Small intestine (tissue), 16 donors: Measurements from ENCODE around the gene HMGN5. TPM values are rescaled to one million over a fixed set of nuclear protein-coding genes. Genes with fewer than 3 reads are reported as not detected.

ENCODE experiments used
- DNase-seq, 2 donors: peaks; one replicate each; pipeline versions ENCODE4 v3.0.0 to v3.0.0-alpha.2; 2013
- FAIRE-seq: peaks from 2 replicates; lab custom pipeline; 2012; peaks lifted over from hg19 to GRCh38; lab: Jason Lieb, UNC
- H3K27ac ChIP-seq, 3 donors: one replicate each; pipeline ENCODE4 v1.5.1; 2013; ENCODE audit warnings: low read length in 2 of 3, mild to moderate bottlenecking in 2 of 3, control low read depth in 1 of 3, inconsistent platforms in 1 of 3, low read depth in 1 of 3, moderate library complexity in 1 of 3
- H3K27me3 ChIP-seq, 3 donors: one replicate each; pipeline ENCODE4 v1.6.1; 2013; ENCODE audit warnings: low read length in 3 of 3, inconsistent platforms in 1 of 3; ENCODE audit not compliant: control insufficient read depth in 3 of 3, insufficient read depth in 3 of 3
- H3K36me3 ChIP-seq, 3 donors: one replicate each; pipeline ENCODE4 v1.6.1; 2013; ENCODE audit warnings: low read length in 3 of 3, inconsistent platforms in 1 of 3, low read depth in 1 of 3, mild to moderate bottlenecking in 1 of 3, moderate library complexity in 1 of 3; ENCODE audit not compliant: control insufficient read depth in 3 of 3, insufficient read depth in 2 of 3
- H3K4me1 ChIP-seq, 3 donors: one replicate each; pipeline ENCODE4 v1.6.1; 2013; ENCODE audit warnings: low read length in 2 of 3, inconsistent platforms in 1 of 3, low read depth in 1 of 3, mild to moderate bottlenecking in 1 of 3, moderate library complexity in 1 of 3; ENCODE audit not compliant: control insufficient read depth in 3 of 3, insufficient read depth in 2 of 3
- H3K4me3 ChIP-seq, 3 donors: one replicate each; pipeline ENCODE4 v1.5.1; 2013; ENCODE audit warnings: low read length in 3 of 3, control low read depth in 1 of 3, inconsistent platforms in 1 of 3, low read depth in 1 of 3, mild to moderate bottlenecking in 1 of 3, moderate library complexity in 1 of 3
- H3K9me3 ChIP-seq, 2 donors: one replicate each; pipeline ENCODE4 v1.6.1; 2013; ENCODE audit warnings: low read depth in 1 of 2, low read length in 1 of 2; ENCODE audit not compliant: control insufficient read depth in 2 of 2, insufficient read depth in 1 of 2
- WGBS, 3 donors: extraction: QIAGEN DNeasy Blood & Tissue Kit; methylation state at CpG; one replicate each; pipeline ENCODE4 v1.1.7; 2013; 5-methylcytosine and 5-hydroxymethylcytosine counted together
- long read RNA-seq, 10 donors: transcript quantifications; one replicate each; lab custom pipeline, GENCODE V29; 2026
- polyA plus RNA-seq, 4 donors: library from polyadenylated mRNA; stranded (reverse) in 3 of 4; unstranded in 1 of 4; fragments of 200-250 nt in 3 of 4; fragments of 120-200 nt in 1 of 4; gene quantifications; one replicate each; pipeline versions ENCODE4 v1.2.1 to v1.2.3, GENCODE V29; 2013
- donor health status: healthy with polysubstance abuse.
- donor health status: control.
- donor health status: control.
- donor health status: Bipolar disorder and iron deficiency.
- donor health status: healthy.

HMGN5 gene, protein sequence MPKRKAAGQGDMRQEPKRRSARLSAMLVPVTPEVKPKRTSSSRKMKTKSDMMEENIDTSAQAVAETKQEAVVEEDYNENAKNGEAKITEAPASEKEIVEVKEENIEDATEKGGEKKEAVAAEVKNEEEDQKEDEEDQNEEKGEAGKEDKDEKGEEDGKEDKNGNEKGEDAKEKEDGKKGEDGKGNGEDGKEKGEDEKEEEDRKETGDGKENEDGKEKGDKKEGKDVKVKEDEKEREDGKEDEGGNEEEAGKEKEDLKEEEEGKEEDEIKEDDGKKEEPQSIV
- 10 to 100 TPM; 10.8 to 32.0 (median 17.7) TPM for polyA plus RNA-seq
- long read RNA-seq, donor 1, transcript HMGN5-203 (6 exons, 578 nt) = major isoform, 29 of 41 reads
- long read RNA-seq, donor 1, partial matches to known transcripts = 7 of 41 reads
- long read RNA-seq, donor 1, other reads (novel, unspliced or antisense) = 0 of 41 reads
- long read RNA-seq, donor 2, transcript HMGN5-203 (6 exons, 578 nt) = major isoform, 9 of 9 reads
- long read RNA-seq, donor 2, partial matches to known transcripts = 0 of 9 reads
- long read RNA-seq, donor 2, other reads (novel, unspliced or antisense) = 0 of 9 reads
- long read RNA-seq, donor 3, transcript HMGN5-203 (6 exons, 578 nt) = major isoform, 13 of 120 reads
- long read RNA-seq, donor 3, partial matches to known transcripts = 107 of 120 reads
- long read RNA-seq, donor 3, other reads (novel, unspliced or antisense) = 0 of 120 reads
- long read RNA-seq, donor 4, partial matches to known transcripts = 0 of 1 reads
- long read RNA-seq, donor 4, other reads (novel, unspliced or antisense) = 0 of 1 reads
- long read RNA-seq, donor 5, partial matches to known transcripts = 0 of 2 reads
- long read RNA-seq, donor 5, other reads (novel, unspliced or antisense) = 0 of 2 reads
- long read RNA-seq, donor 6, transcript HMGN5-203 (6 exons, 578 nt) = major isoform, 8 of 113 reads
- long read RNA-seq, donor 6, partial matches to known transcripts = 102 of 113 reads
- long read RNA-seq, donor 6, other reads (novel, unspliced or antisense) = 0 of 113 reads
- long read RNA-seq, donor 7, transcript HMGN5-203 (6 exons, 578 nt) = major isoform, 10 of 417 reads
- long read RNA-seq, donor 7, partial matches to known transcripts = 407 of 417 reads
- long read RNA-seq, donor 7, other reads (novel, unspliced or antisense) = 0 of 417 reads
- long read RNA-seq, donor 8, partial matches to known transcripts = 13 of 13 reads
- long read RNA-seq, donor 8, other reads (novel, unspliced or antisense) = 0 of 13 reads
- long read RNA-seq, donor 9, partial matches to known transcripts = 0 of 4 reads
- long read RNA-seq, donor 9, other reads (novel, unspliced or antisense) = 0 of 4 reads
- long read RNA-seq, donor 10, transcript HMGN5-203 (6 exons, 578 nt) = major isoform, 22 of 45 reads
- long read RNA-seq, donor 10, partial matches to known transcripts = 20 of 45 reads
- long read RNA-seq, donor 10, other reads (novel, unspliced or antisense) = 0 of 45 reads

DNA sequence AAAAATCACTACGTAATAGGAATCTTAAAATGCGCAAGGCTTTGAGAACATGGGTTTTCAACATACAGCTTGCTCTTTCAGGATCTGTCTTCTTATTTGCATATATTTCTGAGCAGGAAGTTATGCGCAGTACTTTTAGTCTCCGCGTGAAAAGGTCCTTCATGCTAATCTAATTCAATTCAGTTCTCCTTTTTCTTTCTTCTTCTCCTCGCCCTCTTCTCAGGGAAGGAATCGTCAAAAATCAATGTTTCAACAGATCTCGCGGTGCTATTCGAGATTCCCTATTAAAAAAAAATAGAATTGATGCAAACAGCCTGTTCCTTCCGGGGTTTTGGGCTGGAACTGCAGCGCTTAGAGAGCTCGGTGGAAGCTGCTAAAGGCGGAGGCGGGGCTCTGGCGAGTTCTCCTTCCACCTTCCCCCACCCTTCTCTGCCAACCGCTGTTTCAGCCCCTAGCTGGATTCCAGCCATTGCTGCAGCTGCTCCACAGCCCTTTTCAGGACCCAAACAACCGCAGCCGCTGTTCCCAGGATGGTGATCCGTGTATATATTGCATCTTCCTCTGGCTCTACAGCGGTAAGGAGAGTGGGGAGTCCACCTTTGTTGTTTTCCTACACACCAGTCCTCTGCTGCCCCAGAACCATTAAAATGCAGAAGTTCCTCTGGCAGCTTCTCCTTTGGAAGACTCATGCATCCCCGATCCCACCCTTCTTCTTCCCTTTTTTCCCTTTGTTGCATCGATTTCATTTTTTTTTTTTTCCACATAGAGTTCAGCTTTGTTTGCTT is at the start of gene HMGN5, which contains the start of gene SH3BGRL:
Gene HMGN5, minus strand, starts transcription at position 243 of the 785 bp plus-strand sequence. CDS start 80,364 bp downstream, outside the sequence.
Gene SH3BGRL, plus strand, starts transcription at position 432 of the 785 bp plus-strand sequence. Its CDS starts 99 bp downstream, at position 531.
- H3K27ac ChIP-seq = peak within 1 kb of the TSS; percentile 32 to 88 (median 78)
- H3K27me3 ChIP-seq = no peaks in the 10 kb centered on the region
- H3K9me3 ChIP-seq = no peaks in the 10 kb centered on the region
- no peak for FAIRE-seq
- no peaks in the 10 kb centered on the region for H3K4me1 ChIP-seq
- no peaks in the 10 kb centered on the region for H3K36me3 ChIP-seq
- 0 to 28% (median 7%) methylated on average over 22 to 23 of the region's 23 CpGs for WGBS, 3 donors
- DNase-seq = peak; percentile 70 to 83
- H3K4me3 ChIP-seq = peak within 1 kb of the TSS; percentile 47 to 91 (median 53)

DNA sequence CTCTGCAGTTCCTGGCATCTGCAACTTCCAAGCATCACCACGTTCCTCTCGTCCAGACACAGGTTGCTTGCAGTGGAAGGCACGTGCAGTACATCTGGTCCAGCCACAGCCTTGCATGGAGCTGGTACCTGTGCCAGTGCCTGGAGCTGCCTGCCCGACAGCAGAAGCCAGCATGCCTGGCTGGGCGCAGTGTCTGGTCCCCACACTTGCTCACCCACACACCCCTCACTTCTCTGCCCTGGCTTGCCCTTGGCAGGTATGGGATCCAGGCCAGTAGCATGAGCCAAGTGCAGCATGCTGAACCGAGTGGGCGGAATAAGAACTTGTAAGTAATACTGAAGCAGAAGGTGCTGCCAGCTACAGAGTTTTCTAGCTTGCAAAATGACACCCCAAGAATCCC is 40.0 kb upstream of the HMGN5 start:
- Histone ChIP-seq H3K4me3 (no peak overlapping the region), H3K36me3 (peaks cover 0 to 17% (median 0%) of the 10 kb centered on the region in 3 donors), H3K27ac (no peak overlapping the region), H3K27me3 (no peaks in the 10 kb centered on the region), H3K4me1 (no peaks in the 10 kb centered on the region), H3K9me3 (peaks cover 0 to 13% of the 10 kb centered on the region in 2 donors)
- WGBS, 3 donors = 89 to 98% (median 96%) methylated on average over 7 of the region's 7 CpGs
- DNase-seq (no peak), FAIRE-seq (no peak)

DNA sequence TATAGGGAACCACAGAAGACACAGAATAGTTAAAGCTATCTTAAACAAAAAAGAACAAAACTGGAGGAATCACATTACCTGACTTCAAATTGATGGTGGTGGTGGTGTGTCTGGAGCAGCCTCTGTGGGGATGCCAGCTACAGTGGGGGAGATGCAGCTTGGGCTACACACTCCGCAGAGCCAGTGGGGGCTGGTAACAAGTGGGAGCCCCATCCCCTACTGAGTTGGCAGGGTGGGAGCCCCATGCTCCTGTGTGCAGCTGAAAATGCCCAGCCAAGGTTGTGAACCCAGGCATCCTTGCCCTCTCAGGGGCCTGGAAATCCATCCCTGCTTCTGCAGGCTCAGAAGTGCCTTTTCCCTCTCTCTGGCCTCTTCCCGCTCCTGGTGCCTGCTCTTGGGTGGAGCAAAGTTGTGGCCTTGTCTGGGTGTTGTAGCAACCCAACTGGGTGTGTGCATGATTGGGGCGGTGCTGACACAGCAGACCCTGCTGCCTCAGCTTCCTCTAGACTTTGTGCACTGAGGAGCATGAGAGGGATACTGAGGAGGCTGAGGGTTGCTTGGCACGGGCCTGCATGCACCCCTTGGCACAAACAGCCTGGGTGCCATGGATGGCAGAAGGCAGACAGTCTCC is 39.1 kb upstream of the HMGN5 start:
- Histone ChIP-seq H3K9me3 (peaks cover 0 to 13% of the 10 kb centered on the region in 2 donors), H3K27ac (no peak overlapping the region), H3K27me3 (no peaks in the 10 kb centered on the region), H3K36me3 (peaks cover 0 to 17% (median 0%) of the 10 kb centered on the region in 3 donors), H3K4me1 (no peaks in the 10 kb centered on the region), H3K4me3 (no peak overlapping the region)
- FAIRE-seq (no peak), DNase-seq (no peak)
- 72 to 100% (median 98%) methylated on average over 4 of the region's 4 CpGs for WGBS, 3 donors

DNA sequence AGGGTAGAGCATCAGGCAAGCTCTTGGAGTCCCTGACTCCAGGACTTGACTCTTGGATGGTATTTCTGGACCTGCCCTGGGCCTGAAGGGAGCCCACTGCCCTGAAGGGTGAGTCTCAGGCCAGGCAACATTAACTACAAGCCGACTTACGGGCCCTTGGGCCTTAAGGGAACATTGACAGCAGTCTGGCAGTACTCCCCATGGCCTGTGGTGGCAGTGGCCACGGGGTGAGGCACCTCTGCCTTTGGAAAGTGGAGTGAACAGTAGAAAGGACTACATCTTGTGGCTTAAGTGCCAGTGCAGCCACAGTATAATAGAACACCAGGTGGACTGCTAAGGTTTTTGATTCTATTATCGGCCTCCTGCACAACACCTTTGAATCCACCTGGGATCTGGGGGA is 36.5 kb upstream of the HMGN5 start:
- Histone ChIP-seq H3K4me1 (no peaks in the 10 kb centered on the region), H3K36me3 (peaks cover 0 to 17% (median 0%) of the 10 kb centered on the region in 3 donors), H3K27me3 (no peaks in the 10 kb centered on the region), H3K4me3 (no peak overlapping the region), H3K9me3 (peaks cover 0 to 13% of the 10 kb centered on the region in 2 donors), H3K27ac (no peak overlapping the region)
- DNase-seq (no peak), FAIRE-seq (no peak)
- 68 to 92% (median 91%) methylated on average over 4 of the region's 4 CpGs for WGBS, 3 donors

DNA sequence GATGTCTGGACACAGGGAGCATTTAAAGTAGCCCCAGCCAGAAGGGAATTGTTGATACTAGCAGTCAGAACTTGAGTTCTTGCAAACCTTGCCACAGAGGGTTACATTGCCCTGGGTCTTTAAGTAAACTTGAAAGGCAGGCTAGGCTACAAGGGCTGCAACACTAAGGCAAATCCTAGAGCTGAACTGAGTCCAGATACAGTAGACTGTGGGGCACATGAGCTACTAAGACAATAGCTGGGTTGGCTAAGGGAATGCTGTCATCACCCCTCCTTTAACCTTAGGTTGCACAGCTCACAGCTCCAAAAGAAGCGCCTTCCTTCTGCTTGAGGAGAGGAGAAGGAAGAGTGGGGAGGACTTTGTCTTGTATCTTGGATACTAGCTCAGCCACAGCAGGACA is 35.8 kb upstream of the HMGN5 start:
- no peaks in the 10 kb centered on the region for H3K4me1 ChIP-seq
- FAIRE-seq (no peak), DNase-seq (no peak)
- H3K36me3 ChIP-seq = peaks cover 0 to 17% (median 0%) of the 10 kb centered on the region in 3 donors
- WGBS, 3 donors = 75 to 100% methylated on average over 1 of the region's 1 CpG; no CpG with 5 or more reads in 1 of the 3 donors
- peaks cover 0 to 13% of the 10 kb centered on the region in 2 donors for H3K9me3 ChIP-seq
- H3K27ac ChIP-seq = no peak overlapping the region
- no peaks in the 10 kb centered on the region for H3K27me3 ChIP-seq
- no peak overlapping the region for H3K4me3 ChIP-seq

DNA sequence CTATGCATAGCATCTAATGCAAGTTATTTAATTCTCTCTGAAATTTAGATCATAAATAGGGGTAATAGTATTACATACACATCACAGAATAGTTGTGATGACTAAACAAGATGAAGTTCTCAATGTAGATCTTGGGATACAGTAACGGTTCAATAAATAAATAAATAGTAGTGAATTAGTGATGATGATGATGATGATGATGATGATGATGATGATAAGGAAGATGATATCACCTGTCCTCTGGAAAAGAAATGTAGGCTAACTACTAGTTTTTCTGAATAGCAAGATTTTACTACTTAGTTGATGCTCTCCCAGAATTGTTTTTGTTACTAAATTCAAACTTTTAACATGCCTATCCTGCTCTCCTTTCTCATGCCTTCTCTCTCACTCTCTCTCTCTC is 30.5 kb upstream of the HMGN5 start:
- peaks cover 0 to 1% (median 0%) of the 10 kb centered on the region in 3 donors for H3K36me3 ChIP-seq
- WGBS, 3 donors = 84 to 91% (median 89%) methylated on average over 1 of the region's 1 CpG
- H3K27me3 ChIP-seq = no peaks in the 10 kb centered on the region
- H3K4me1 ChIP-seq = no peaks in the 10 kb centered on the region
- peaks cover 0 to 2% of the 10 kb centered on the region in 2 donors for H3K9me3 ChIP-seq
- H3K4me3 ChIP-seq = no peak overlapping the region
- no peak overlapping the region for H3K27ac ChIP-seq
- DNase-seq (no peak), FAIRE-seq (no peak)

DNA sequence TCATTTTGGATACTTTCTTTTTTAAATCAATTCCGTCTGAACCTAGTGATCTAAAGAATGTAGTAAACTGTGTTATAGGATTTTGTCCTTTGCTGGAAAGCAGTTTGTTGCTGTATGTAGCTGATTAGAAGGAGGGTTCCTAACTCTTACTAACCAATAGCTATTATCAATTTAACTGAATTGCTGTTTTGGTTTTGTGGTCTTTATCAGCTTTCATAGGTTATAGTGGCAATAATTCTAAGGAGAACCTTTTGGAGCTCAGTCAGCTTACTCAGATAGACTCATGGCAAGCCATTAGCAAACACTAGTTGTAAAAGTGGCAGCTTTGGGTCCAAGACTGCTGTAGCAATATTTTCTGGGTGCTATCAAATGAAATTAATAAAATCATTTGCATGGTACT is 29.8 kb upstream of the HMGN5 start:
- H3K4me3 ChIP-seq = no peak overlapping the region
- DNase-seq = no peak
- peaks cover 0 to 2% of the 10 kb centered on the region in 2 donors for H3K9me3 ChIP-seq
- no peaks in the 10 kb centered on the region for H3K4me1 ChIP-seq
- no peaks in the 10 kb centered on the region for H3K36me3 ChIP-seq
- no peaks in the 10 kb centered on the region for H3K27me3 ChIP-seq
- no peak for FAIRE-seq
- WGBS, 3 donors = 56 to 85% (median 84%) methylated on average over 1 of the region's 1 CpG
- H3K27ac ChIP-seq = no peak overlapping the region
